K562 (cell line): ENCODE data around the gene G6PC1. TPM values are rescaled to one million over a fixed set of nuclear protein-coding genes. Genes with fewer than 3 reads are reported as not detected.

Source experiments
- ATAC-seq: fragments of 200-7000 bp; cut with Tn5 transposase; 3 replicates; pipeline ENCODE4 v1.9.1; 2020; ENCODE audit warnings: moderate library complexity
- BruUV-seq: library from RNA; stranded (reverse); fragments of 400-500 nt; replicated peaks from 2 replicates; lab custom pipeline; 2021; lab: Mats Ljungman, UMichigan
- CTCF ChIA-PET: fragments of 300-600 bp; formaldehyde crosslinking; extraction: SDS; loops from one replicate; lab custom pipeline; 2021; ENCODE audit warnings: low intra/inter-chr PET ratio; lab: Yijun Ruan, JAX
- POLR2A ChIA-PET: fragments of 300-600, 350-650 bp; sonication (Branson Sonifier 250); formaldehyde crosslinking; extraction: SDS; loops from one replicate; lab custom pipeline; 2021; ENCODE audit warnings: antibody characterized with exemption, inconsistent platforms; lab: Yijun Ruan, JAX
- DNase-seq, 4 experiments: peaks; one replicate each; pipeline versions ENCODE4 v3.0.0 to v3.0.0-alpha.2; 2011 to 2018; ENCODE audit warnings: low spot score in 3 of 4, mixed read lengths in 3 of 4; ENCODE audit errors: extremely low read depth in 1 of 4
- FAIRE-seq: peaks from 2 replicates; lab custom pipeline; 2011; peaks lifted over from hg19 to GRCh38; lab: Jason Lieb, UNC
- H2AFZ ChIP-seq: 2 replicates; pipeline ENCODE4 v1.6.0; 2011; ENCODE audit warnings: low read depth, low read length, control low read depth, inconsistent platforms
- H3K27ac ChIP-seq: fragments of 200-600 bp; 3 replicates; pipeline ENCODE4 v1.8.0; 2011; ENCODE audit warnings: low read depth, mild to moderate bottlenecking, control low read depth, inconsistent platforms, low read length, moderate library complexity, mixed read lengths; ENCODE audit errors: extremely low read depth
- H3K27me3 ChIP-seq, 2 experiments: fragments of 300-600 bp in 1 of 2; 2 replicates in 1 of 2; 3 replicates in 1 of 2; pipeline versions ENCODE4 v1.6.0 to v1.8.0; 2011; ENCODE audit warnings: inconsistent platforms in 2 of 2, low read length in 2 of 2, mild to moderate bottlenecking in 1 of 2, mixed read lengths in 1 of 2, moderate library complexity in 1 of 2; ENCODE audit not compliant: control insufficient read depth in 2 of 2, insufficient read depth in 2 of 2
- H3K36me3 ChIP-seq: fragments of 300-600 bp; 3 replicates; pipeline ENCODE4 v1.8.0; 2011; ENCODE audit warnings: mild to moderate bottlenecking, low read length, inconsistent platforms; ENCODE audit not compliant: control insufficient read depth, insufficient read depth
- H3K4me1 ChIP-seq, 2 experiments: fragments of 200-600 bp in 1 of 2; replicated peaks in 1 of 2; 2 replicates in 1 of 2; 3 replicates in 1 of 2; pipeline versions ENCODE4 v1.5.1 to v1.8.0; 2011; ENCODE audit warnings: inconsistent platforms in 2 of 2, low read length in 2 of 2, mild to moderate bottlenecking in 1 of 2, mixed read lengths in 1 of 2, moderate library complexity in 1 of 2; ENCODE audit not compliant: control insufficient read depth in 2 of 2, insufficient read depth in 2 of 2
- H3K4me2 ChIP-seq: 2 replicates; pipeline ENCODE4 v1.6.1; 2011; ENCODE audit warnings: low read length, control low read depth, inconsistent platforms, mixed read lengths; ENCODE audit not compliant: insufficient read depth
- H3K4me3 ChIP-seq: fragments of 200-600 bp; sonication (generic), shearing (Covaris generic); 2 replicates; pipeline ENCODE4 v1.5.1; 2016; ENCODE audit warnings: control low read depth, inconsistent platforms
- H3K79me2 ChIP-seq: fragments of 200-600 bp; 3 replicates; pipeline ENCODE4 v1.8.0; 2011; ENCODE audit warnings: low read length, inconsistent platforms; ENCODE audit not compliant: control insufficient read depth, insufficient read depth
- H3K9ac ChIP-seq, 2 experiments: 2 replicates each; pipeline versions ENCODE4 v1.6.0 to v1.6.1; 2011; ENCODE audit warnings: low read depth in 2 of 2, low read length in 2 of 2, control low read depth in 1 of 2, inconsistent platforms in 1 of 2, mild to moderate bottlenecking in 1 of 2, mixed read lengths in 1 of 2; ENCODE audit not compliant: insufficient read depth in 1 of 2
- H3K9me1 ChIP-seq: one replicate; pipeline ENCODE4 v1.6.0; 2011; ENCODE audit warnings: inconsistent platforms, mild to moderate bottlenecking, low read length, moderate library complexity; ENCODE audit not compliant: control insufficient read depth, insufficient read depth
- H3K9me3 ChIP-seq: replicated peaks from 2 replicates; pipeline ENCODE4 v1.5.1; 2011; ENCODE audit warnings: low read depth, low read length, inconsistent platforms; ENCODE audit not compliant: control insufficient read depth, insufficient read depth
- H4K20me1 ChIP-seq: replicated peaks from 2 replicates; pipeline ENCODE4 v1.6.1; 2011; ENCODE audit warnings: low read length, inconsistent platforms, mixed read lengths; ENCODE audit not compliant: control insufficient read depth, insufficient read depth
- BHLHE40 ChIP-seq: IDR thresholded peaks from 2 replicates; pipeline ENCODE4 v1.6.1; 2011; ENCODE audit warnings: low read length, improper control_type of control experiment
- BMI1 ChIP-seq: fragments of 150-350 bp; IDR thresholded peaks from 2 replicates; pipeline ENCODE4 v1.6.1; 2014; ENCODE audit warnings: low read length
- CBX2 ChIP-seq: fragments of 200-600 bp; sonication (generic); IDR thresholded peaks from one replicate; pipeline ENCODE4 v1.6.1; 2012; ENCODE audit warnings: mild to moderate bottlenecking, low read length, inconsistent platforms; ENCODE audit not compliant: insufficient read depth, poor library complexity, severe bottlenecking
- CBX8 ChIP-seq: fragments of 200-600 bp; sonication (generic); IDR thresholded peaks from 2 replicates; pipeline ENCODE4 v1.6.1; 2012; ENCODE audit warnings: borderline replicate concordance, mixed run types, low read depth, mild to moderate bottlenecking, moderate library complexity, mixed read lengths, low read length, control low read depth, inconsistent platforms; ENCODE audit not compliant: poor library complexity, severe bottlenecking; ENCODE audit errors: extremely low read depth
- HDAC6 ChIP-seq: IDR thresholded peaks from 2 replicates; pipeline ENCODE4 v1.6.1; 2012; ENCODE audit warnings: low read depth, mild to moderate bottlenecking, control low read depth, inconsistent platforms, low read length, moderate library complexity
- MAFF ChIP-seq: IDR thresholded peaks from 2 replicates; pipeline ENCODE4 v1.6.1; 2012; ENCODE audit warnings: low read length, improper control_type of control experiment
- RNF2 ChIP-seq: sonication (generic); IDR thresholded peaks from 2 replicates; pipeline ENCODE4 v1.6.1; 2016
- ZFP36 ChIP-seq: fragments of 150-350 bp; IDR thresholded peaks from 2 replicates; pipeline ENCODE4 v1.6.1; 2018; ENCODE audit warnings: low read length, low read depth; ENCODE audit not compliant: partially characterized antibody
- ZNF274 ChIP-seq: IDR thresholded peaks from 2 replicates; pipeline ENCODE4 v1.6.1; 2011; ENCODE audit warnings: low read depth, mild to moderate bottlenecking, low read length, moderate library complexity, borderline replicate concordance
- WGBS: fragments of 100-300 bp; shearing (Covaris generic); methylation state at CpG from one replicate; pipeline ENCODE4 v1.1.6; 2016; ENCODE audit warnings: low coverage, mixed read lengths; ENCODE audit not compliant: insufficient coverage; ENCODE audit errors: missing lambda C conversion rate; 5-methylcytosine and 5-hydroxymethylcytosine counted together
- in situ Hi-C: fragments of 300-500 bp; cut with MboI; formaldehyde crosslinking; loops from 4 replicates; pipeline ENCODE4 v1.15.0; 2018; ENCODE audit warnings: inconsistent platforms, mixed read lengths
- intact Hi-C: fragments of 100-400 bp; cut with micrococcal nuclease; formaldehyde crosslinking; loops from 2 replicates; pipeline ENCODE4 v1.14.2; 2022
- polyA plus RNA-seq, 8 experiments: library from polyadenylated mRNA; depleted of rRNA in 4 of 8; stranded (reverse) in 5 of 8; unstranded in 3 of 8; fragments of >200 nt; fragmentation: Nextera tagmentation in 2 of 8; fragmentation: Illumina TruSeq in 1 of 8; extraction: Ambion mirVana in 2 of 8; extraction: Trizol in 1 of 8; gene quantifications; 2 replicates each; pipeline versions ENCODE4 v1.2.1 to v1.2.3, GENCODE V29; 2011 to 2014; ENCODE audit warnings: inconsistent platforms in 1 of 8, missing spikeins in 1 of 8
- total RNA-seq, 7 experiments: library from RNA; depleted of rRNA in 6 of 7; stranded (reverse); fragments of >200 nt in 6 of 7; fragmentation: Illumina TruSeq in 2 of 7; extraction: Trizol in 2 of 7; gene quantifications; 2 replicates each; pipeline versions ENCODE4 v1.2.1 to v1.2.3, GENCODE V29; 2011 to 2021; ENCODE audit warnings: low replicate concordance in 1 of 7

The G6PC1 gene
- total and polyA plus RNA-seq, 9 of the 15 experiments (the other 6 are each of a cell fraction or from before 2014, with no cell fraction given) = not detected

- H3K4me1 ChIP-seq = no peaks in the 10 kb centered on the region; a peak in 1 of 5 replicates
- DNase-seq (no peak), ATAC-seq (no peak), FAIRE-seq (no peak)
- H3K36me3 ChIP-seq = no peaks in the 10 kb centered on the region
- 37% methylated on average over 3 of the region's 3 CpGs for WGBS
- no peaks in the 10 kb centered on the region for H3K27me3 ChIP-seq
- no peak overlapping the region for H3K4me2 ChIP-seq
- H3K27ac ChIP-seq = no peak overlapping the region
- in situ Hi-C loops (loop anchor here (10.0 kb wide), 1 partner anchor 336 kb away; no protein-coding TSS in a partner anchor), intact Hi-C loops (loop anchor here (5.0 kb wide), 1 partner anchor 39 kb away; no protein-coding TSS in a partner anchor)
- no peaks in the 10 kb centered on the region for H3K9me1 ChIP-seq
- BruUV-seq = no TSS peak
- H3K79me2 ChIP-seq = no peaks in the 10 kb centered on the region
- no peak overlapping the region for H3K9ac ChIP-seq
- no peak for TF ChIP-seq ZNF274
- no peak for TF ChIP-seq BHLHE40
- ChIA-PET CTCF (no interaction called here), POLR2A (interaction anchor here (0.6 to 2.9 kb wide), 5 partner anchors 8 to 77 kb away, joined by 3 to 17 read pairs (median 4); no protein-coding TSS in a partner anchor)
- no peak overlapping the region for H3K4me3 ChIP-seq
- no peak overlapping the region for H2AFZ ChIP-seq
- no peaks in the 10 kb centered on the region for H3K9me3 ChIP-seq
- H4K20me1 ChIP-seq = no peaks in the 10 kb centered on the region
Measured at GRCh38 chr17:42920922-42921321, 20.3 kb downstream of the G6PC1 start.

GRCh38 chr17:42922294-42922693, 21.7 kb downstream of the G6PC1 start:
- peak; percentile 45; the same call in 1 of the 2 replicates for TF ChIP-seq BMI1
- TF ChIP-seq MAFF = no peak
- 0 out of 2 replicates have a peak, but pooled peaks have one; percentile 12 for TF ChIP-seq RNF2
- peak; percentile 83 for TF ChIP-seq CBX8
- TF ChIP-seq CBX2 = peak; percentile 97
- peak; percentile 9 for TF ChIP-seq ZFP36
- TF ChIP-seq HDAC6 = no peak
- no TSS peak for BruUV-seq
- no peaks in the 10 kb centered on the region for H3K27me3 ChIP-seq
- no peaks in the 10 kb centered on the region for H3K36me3 ChIP-seq
- no peak overlapping the region for H3K4me3 ChIP-seq
- no peak overlapping the region for H3K4me2 ChIP-seq
- ATAC-seq = no peak
- no peaks in the 10 kb centered on the region; a peak in 1 of 5 replicates for H3K4me1 ChIP-seq
- FAIRE-seq = no peak
- H4K20me1 ChIP-seq = no peaks in the 10 kb centered on the region
- in situ Hi-C loops (loop anchor here (10.0 kb wide), 1 partner anchor 337 kb away; no protein-coding TSS in a partner anchor), intact Hi-C loops (loop anchor here (5.0 kb wide), 1 partner anchor 40 kb away; no protein-coding TSS in a partner anchor)
- CTCF ChIA-PET = no interaction called here
- H2AFZ ChIP-seq = peak overlapping the region; percentile 37
- no peaks in the 10 kb centered on the region for H3K9me1 ChIP-seq
- WGBS = 32% methylated on average over 7 of the region's 7 CpGs
- POLR2A ChIA-PET = interaction anchor here (0.5 to 0.7 kb wide), 2 partner anchors 69 to 445 kb away, joined by 3 read pairs; no protein-coding TSS in a partner anchor
- H3K79me2 ChIP-seq = no peaks in the 10 kb centered on the region
- H3K9ac ChIP-seq = no peak overlapping the region
- H3K9me3 ChIP-seq = no peaks in the 10 kb centered on the region
- no peak for DNase-seq
- H3K27ac ChIP-seq = no peak overlapping the region
